ENCODE results near the gene ANKRD23.

The ANKRD23 gene

GRCh38 chr2:96832408-96832753, 11.4 kb downstream of the ANKRD23 start:
- no peak overlapping the region for H3K4me2 ChIP-seq
- no peak overlapping the region for H3K27ac ChIP-seq
- no peak for TF ChIP-seq CTCF (conservative IDR thresholded peaks at IDR 0.05; ENCODE audit: low read depth, low read length)
- no peaks in the 10 kb centered on the region for H3K79me2 ChIP-seq (ENCODE audit: insufficient read depth, low read depth)
- H2AFZ ChIP-seq (ENCODE audit: low read depth), result no peak overlapping the region
- no peak overlapping the region for H3K4me3 ChIP-seq (IDR thresholded peaks at IDR 0.05; ENCODE audit: insufficient read depth, low read depth, low read length)
- H3K27me3 ChIP-seq (ENCODE audit: insufficient read depth, low read depth), result no peaks in the 10 kb centered on the region
- H3K4me1 ChIP-seq (ENCODE audit: low read depth, poor library complexity, severe bottlenecking), result peaks cover 10% of the 10 kb centered on the region
- H3K36me3 ChIP-seq (ENCODE audit: insufficient read depth), result no peaks in the 10 kb centered on the region; the same call in 1 of the 2 replicates
- H4K20me1 ChIP-seq (ENCODE audit: insufficient read depth), result no peaks in the 10 kb centered on the region
- no peak overlapping the region for H3K9ac ChIP-seq

GRCh38 chr2:96831679-96832078, 12.1 kb downstream of the ANKRD23 start:
- Histone ChIP-seq H2AFZ (ENCODE audit: low read depth) (no peak overlapping the region), H3K27me3 (ENCODE audit: insufficient read depth, low read depth) (no peaks in the 10 kb centered on the region), H3K36me3 (ENCODE audit: insufficient read depth) (no peaks in the 10 kb centered on the region; the same call in 1 of the 2 replicates), H3K9ac (no peak overlapping the region), H3K4me2 (no peak overlapping the region), H3K4me3 (IDR thresholded peaks at IDR 0.05; ENCODE audit: insufficient read depth, low read depth, low read length) (no peak overlapping the region), H4K20me1 (ENCODE audit: insufficient read depth) (no peaks in the 10 kb centered on the region), H3K79me2 (ENCODE audit: insufficient read depth, low read depth) (no peaks in the 10 kb centered on the region), H3K27ac (no peak overlapping the region), H3K4me1 (ENCODE audit: low read depth, poor library complexity, severe bottlenecking) (peaks cover 3% of the 10 kb centered on the region)
- TF ChIP-seq CTCF (conservative IDR thresholded peaks at IDR 0.05; ENCODE audit: low read depth, low read length), result no peak

- Histone ChIP-seq H3K9ac (no peak overlapping the region), H2AFZ (ENCODE audit: low read depth) (no peak overlapping the region)
These were observed 13.7 kb downstream of the ANKRD23 start for GRCh38 chr2:96830044-96830562.

GRCh38 chr2:96828874-96829273, 14.9 kb downstream of the ANKRD23 start:
- Histone ChIP-seq H3K4me3 (IDR thresholded peaks at IDR 0.05; ENCODE audit: insufficient read depth, low read depth, low read length) (no peak overlapping the region), H2AFZ (ENCODE audit: low read depth) (no peak overlapping the region), H3K4me2 (no peak overlapping the region), H3K27ac (no peak overlapping the region), H3K79me2 (ENCODE audit: insufficient read depth, low read depth) (peaks cover 6% of the 10 kb centered on the region; the same call in 1 of the 2 replicates), H3K27me3 (ENCODE audit: insufficient read depth, low read depth) (no peaks in the 10 kb centered on the region), H4K20me1 (ENCODE audit: insufficient read depth) (0 out of 2 replicates have a peak, but pooled peaks cover 5% of the 10 kb centered on the region), H3K9ac (no peak overlapping the region), H3K36me3 (ENCODE audit: insufficient read depth) (no peaks in the 10 kb centered on the region; the same call in 1 of the 2 replicates), H3K4me1 (ENCODE audit: low read depth, poor library complexity, severe bottlenecking) (no peaks in the 10 kb centered on the region)
- no peak for TF ChIP-seq CTCF (conservative IDR thresholded peaks at IDR 0.05; ENCODE audit: low read depth, low read length)

More at GRCh38 chr2:96830044-96830562, 13.7 kb downstream of the ANKRD23 start:
- no peaks in the 10 kb centered on the region for H3K4me1 ChIP-seq (ENCODE audit: low read depth, poor library complexity, severe bottlenecking)
- H3K4me3 ChIP-seq (IDR thresholded peaks at IDR 0.05; ENCODE audit: insufficient read depth, low read depth, low read length), result no peak overlapping the region
- H4K20me1 ChIP-seq (ENCODE audit: insufficient read depth), result no peaks in the 10 kb centered on the region
- no peak for TF ChIP-seq CTCF (conservative IDR thresholded peaks at IDR 0.05; ENCODE audit: low read depth, low read length)
- no peaks in the 10 kb centered on the region for H3K27me3 ChIP-seq (ENCODE audit: insufficient read depth, low read depth)
- no peak overlapping the region for H3K4me2 ChIP-seq
- H3K79me2 ChIP-seq (ENCODE audit: insufficient read depth, low read depth), result no peaks in the 10 kb centered on the region
- no peaks in the 10 kb centered on the region; the same call in 1 of the 2 replicates for H3K36me3 ChIP-seq (ENCODE audit: insufficient read depth)
- H3K27ac ChIP-seq, result no peak overlapping the region

Data from KMS-11 (cell line).